HG02870 (cell line): ENCODE measurements around the gene PYGL.

Source experiments
- ATAC-seq: cut with Tn5 transposase; IDR thresholded peaks from one replicate; pipeline ENCODE4 v1.9.1; 2021; ENCODE audit warnings: mild to moderate bottlenecking, moderate library complexity; ENCODE audit not compliant: unreplicated experiment

PYGL gene

DNA sequence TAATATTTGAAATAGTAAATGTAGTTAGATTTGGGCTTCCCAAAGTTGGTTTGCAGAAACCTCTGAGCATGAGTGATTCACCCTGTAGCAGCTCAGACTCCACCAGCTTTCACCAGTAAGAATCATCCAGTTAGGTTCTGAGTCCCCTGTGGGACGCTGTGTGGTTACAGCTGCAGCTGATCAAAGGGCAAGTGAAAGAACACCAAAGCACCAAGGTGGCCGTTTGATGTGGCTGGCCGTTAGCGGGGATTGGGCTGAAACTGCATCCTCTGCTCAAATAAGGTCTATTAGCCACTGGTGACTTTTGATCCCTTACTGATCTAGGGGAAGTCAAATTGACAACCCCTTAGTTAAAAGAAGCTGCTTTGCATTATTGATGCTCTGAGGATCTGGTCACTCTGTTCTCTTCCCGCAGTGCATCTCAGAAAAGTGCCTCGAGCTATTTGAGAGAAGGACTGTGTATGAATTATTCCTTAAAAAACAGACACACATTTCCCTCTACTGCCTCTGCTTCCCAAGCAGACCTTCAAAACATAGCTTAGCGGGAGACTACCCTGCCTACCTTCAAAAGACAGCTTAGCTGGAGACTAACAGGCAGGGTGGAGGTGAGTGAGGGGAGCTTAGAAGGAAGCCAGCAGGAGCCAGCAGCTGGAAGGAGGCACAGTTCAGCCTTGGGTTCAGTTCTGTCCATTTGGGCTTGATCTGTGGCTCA is 68.8 kb downstream of the PYGL start:
- peak; percentile 93 for ATAC-seq

DNA sequence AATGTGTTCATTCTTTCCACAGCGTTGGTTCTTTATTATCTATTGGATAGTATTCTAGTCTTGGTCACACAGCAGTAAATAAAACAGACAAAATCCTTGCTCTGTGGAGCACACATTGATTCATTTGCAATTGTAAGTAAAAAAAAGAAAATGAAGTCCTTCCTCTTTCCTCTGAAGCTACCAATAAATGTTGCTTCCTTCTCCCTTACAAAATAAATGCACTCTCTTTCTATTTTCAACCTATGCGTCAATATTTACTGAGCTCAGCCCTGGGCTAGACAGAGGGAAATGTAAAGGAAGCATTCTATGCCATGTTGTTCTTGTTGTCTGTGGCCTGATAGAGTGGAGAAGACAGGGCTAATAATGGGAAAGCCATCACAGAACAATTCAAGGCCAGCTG is 69.5 kb downstream of the PYGL start:
- no peak for ATAC-seq

DNA sequence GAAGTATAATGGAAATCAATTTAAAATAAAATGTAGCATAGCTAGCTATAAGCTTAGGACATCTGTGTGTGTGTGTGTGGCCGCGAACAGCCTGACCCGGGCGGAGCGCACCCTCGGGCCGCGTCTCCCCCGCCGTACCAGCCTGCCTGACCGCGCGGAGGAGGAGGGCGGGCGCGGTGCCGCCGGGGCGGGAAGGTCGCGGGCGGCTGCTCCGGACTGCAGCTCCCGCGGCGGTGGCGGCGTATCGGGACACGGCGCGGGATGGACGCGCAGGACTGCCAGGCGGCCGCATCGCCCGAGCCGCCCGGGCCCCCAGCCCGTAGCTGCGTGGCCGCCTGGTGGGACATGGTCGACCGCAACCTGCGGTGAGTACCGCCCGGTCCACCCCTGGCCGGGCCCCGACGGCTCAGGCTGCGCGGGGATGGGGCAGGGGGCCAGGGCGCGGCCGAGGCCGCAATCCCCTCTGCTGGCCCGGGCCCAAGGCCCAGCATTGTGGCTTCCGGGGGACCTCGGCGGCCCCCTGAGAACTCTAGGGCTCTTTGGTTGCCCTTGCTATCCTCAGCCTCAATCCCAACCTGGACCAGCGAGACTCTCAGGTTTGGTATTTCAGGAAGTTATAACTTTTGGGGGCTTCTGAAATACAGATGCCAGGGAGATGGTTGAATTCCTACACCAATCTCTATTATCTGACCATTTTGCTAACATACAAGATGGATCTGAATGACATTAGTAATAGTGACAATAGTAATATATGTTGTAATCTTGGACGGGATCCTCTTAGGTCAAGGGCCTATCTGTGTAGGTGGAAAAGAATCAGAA is 72.2 kb downstream of the PYGL start, which contains the start of gene ABHD12B:
Gene ABHD12B (plus strand): TSS at position 140 of the 819 bp plus-strand sequence. CDS start 122 bp downstream, at position 262.
- no peak for ATAC-seq

DNA sequence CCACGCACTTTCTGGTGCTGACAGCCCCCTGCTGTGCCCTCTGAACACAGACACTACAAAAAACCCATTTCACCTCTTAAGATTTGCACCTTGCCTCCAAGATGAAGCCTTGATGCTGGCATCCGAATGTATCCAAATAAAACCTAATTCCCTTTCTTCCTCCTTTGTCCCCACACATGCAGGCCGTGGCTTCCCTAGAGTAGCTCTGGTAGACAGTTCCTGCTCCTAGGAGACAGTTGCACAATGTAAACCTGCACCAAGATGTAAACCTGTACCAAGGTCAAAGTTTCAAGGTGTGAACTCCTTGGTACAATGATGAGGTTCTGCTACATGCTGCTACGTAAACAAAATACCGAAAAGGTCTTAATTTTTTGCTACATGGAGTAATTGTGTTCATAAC is 73.1 kb downstream of the PYGL start:
- no peak for ATAC-seq

DNA sequence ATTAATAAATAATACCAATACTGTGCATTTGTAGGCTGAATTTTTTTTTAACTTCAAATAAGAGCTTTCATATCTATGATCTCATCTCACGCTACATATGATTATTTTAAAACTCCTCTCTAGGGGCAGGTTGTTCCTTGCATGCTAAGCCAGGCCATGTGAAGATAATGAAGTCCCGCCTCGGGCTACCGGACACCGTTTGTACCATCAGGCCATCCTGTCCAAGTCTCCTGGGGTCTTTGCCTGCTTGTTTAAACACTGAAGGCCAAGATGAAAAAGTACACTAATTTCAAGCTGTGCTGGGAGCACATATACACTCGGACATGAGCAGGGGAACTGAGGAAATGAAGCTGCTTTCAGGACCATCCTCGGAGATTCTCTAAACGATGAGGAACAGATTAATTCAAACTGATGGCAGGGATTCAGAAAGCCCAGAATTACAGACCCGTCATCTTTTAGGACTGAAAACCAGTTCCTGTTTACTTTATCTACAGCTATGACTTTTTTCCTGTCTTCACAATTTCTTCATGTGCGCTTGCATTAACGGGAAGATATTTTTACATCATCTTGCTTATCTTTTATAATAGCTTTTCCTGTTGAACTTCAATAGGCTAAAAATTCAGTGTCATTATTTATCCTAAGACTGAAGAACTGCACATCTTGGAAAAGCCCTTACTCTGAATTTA is 78.7 kb downstream of the PYGL start:
- ATAC-seq: no peak

DNA sequence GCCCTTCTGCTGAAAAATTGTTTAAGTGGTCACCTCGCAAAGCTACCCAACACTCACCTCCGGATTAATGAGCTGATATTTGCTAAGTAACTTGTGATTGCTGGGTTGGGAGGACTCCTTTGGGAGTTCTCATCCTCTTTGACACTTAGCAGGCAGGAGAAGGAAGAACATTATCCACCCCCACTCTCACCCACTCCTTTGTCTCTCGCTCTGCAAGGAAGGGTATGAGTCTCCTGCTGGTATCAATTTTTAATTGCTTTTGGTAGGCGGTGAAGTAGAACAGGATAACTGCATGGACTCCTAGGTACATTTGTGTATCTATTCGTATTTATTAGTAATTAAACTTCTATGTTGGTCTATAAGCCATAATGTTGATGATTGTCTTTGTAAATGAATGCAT is 79.3 kb downstream of the PYGL start:
- ATAC-seq: no peak

DNA sequence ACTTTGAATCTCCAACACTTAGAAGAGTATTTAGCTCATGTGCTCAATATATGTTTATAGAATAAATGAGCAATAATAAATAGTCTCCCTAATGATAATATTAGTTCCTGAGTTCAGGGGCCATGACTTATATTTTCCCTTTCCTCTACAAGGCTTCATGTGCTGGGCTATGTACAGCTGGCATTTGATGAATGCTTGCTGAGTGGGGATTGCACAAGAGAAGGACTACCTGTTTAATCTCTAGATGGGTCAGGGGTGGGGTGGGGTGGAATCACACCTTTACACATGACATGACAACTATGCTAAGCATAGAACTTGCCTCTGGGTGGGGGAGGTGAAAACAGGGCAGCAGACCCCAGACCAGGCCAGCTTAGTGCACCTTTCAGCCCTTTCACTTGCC is 80.0 kb downstream of the PYGL start:
- no peak for ATAC-seq

DNA sequence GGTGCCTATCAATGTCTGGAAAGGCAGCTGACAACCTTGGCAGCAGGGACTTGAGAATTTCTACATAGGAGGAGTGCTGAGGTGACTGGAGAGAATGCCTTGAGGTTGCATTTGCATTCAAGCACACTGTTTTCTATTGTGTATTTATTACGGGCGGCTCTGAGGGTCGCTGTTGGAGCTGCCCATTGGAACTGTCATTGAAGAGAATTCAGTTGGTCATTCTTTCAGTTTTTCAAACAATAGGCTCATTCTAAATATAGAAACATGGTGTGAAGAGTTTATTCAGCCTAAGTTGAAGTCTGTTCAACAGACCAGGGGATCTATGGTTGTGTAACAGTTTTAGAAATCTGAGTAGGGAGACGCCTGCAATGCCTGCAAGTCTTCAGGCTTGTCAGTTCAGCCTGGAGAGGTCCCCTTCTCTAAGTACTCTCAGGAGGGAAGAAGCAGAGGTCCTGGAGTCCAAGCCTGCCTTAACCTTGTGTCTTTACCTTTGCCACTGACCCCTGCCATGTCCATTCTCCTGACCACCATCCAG is 82.2 kb downstream of the PYGL start:
- ATAC-seq: no peak

DNA sequence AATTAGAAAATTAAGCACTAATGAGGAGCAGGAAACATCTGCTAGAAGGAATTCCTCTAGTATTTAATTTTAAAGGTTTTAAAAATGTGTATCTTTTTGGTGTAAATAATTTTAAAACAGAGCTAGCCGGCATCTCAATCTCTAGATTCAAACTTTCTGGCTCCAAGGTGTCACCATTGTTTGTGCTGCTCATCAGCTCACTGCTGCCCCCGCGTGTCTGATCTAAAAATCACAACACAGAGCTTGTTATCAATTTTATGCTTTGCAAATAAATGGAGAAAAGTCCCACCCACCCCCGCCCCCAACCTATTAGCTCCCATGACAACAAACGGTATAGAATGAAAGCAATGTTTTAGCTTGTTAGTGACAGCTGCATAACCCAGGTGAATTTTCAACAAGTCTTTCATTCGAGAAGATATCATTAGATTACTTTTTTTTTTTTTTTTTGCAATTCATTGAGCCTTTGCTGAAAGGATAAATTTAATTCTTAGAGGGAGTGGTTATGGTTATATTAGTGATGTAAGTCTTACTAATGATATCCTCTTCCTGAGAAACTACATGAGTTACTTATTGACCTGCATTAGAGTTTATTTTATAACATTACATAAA is 83.7 kb downstream of the PYGL start:
- ATAC-seq: no peak

DNA sequence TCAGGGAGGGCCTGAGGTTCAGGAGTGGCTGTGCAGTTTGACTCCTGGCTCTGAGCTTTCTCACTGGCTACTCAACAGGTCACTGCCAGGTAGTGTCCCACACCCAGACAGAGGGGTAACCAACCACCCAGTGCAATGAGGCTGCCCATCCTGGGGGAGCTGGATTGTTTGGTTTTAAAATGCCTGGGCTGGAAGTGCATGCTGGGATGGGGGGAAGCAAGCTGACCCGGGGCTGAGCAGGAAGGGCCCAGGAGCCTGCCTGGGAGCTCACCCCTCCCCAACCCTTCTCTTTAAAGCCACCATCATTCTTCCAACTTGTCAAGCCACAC is 85.0 kb downstream of the PYGL start:
- no peak for ATAC-seq

DNA sequence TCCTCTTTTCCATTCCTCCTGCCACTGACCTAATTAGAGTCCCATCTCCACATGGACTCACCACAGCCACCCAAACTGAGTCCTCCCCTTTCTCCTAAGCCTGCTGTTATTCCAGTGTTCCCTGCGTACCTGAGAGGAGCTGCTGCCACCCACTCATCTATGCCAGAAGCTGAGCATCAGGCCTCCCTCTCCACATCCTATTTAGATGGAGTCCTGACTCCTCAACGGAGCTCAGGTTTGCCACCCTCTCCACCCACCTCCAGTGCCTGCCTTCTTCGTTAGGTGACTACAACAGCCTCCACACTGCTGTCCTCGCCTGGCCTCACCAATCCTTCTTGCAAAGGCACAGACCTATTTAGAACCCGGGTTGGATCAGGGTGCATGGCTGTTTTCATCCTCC is 87.6 kb downstream of the PYGL start:
- no peak for ATAC-seq

DNA sequence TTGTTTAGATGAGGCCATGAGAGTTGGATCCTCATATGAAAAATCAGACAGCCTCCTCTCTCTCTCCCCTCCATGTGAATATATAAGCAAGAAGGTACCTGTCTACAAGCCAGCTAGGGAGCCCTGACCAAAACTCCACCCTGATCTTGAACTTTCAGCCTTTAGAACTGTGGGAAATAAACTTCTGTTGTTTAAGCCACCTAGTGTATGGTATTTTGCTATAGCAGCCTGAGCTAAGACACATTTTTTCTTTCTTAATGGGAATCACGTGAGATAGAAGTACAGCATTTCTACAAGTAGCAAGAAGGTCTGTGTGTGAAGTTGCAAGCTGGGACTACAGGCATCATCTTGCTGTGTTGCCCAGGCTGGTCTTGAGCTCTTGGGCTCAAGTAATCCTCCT is 88.7 kb downstream of the PYGL start:
- ATAC-seq: no peak
